ENCODE results near the gene SFT2D3. TPM values are rescaled to one million over a fixed set of nuclear protein-coding genes. Genes with fewer than 3 reads are reported as not detected.

Gene SFT2D3
- total and polyA plus RNA-seq, 9 donors, result 5.1 to 9.8 (median 6.9) TPM

GRCh38 chr2:127709336-127709735 is 8.0 kb downstream of the SFT2D3 start:
- Histone ChIP-seq H3K9me3 (no peaks in the 10 kb centered on the region), H3K4me3 (no peak overlapping the region), H3K27me3 (no peaks in the 10 kb centered on the region), H3K27ac (no peak overlapping the region), H3K4me1 (ENCODE audit: insufficient read depth) (no peaks in the 10 kb centered on the region), H3K36me3 (no peaks in the 10 kb centered on the region)
- no peak for DNase-seq
- intact Hi-C loops (cut with DNase I), result no loop called here
- TF ChIP-seq POLR2A (IDR thresholded peaks at IDR 0.05) (no peak), CTCF (IDR thresholded peaks at IDR 0.05) (no peak), EP300 (IDR thresholded peaks at IDR 0.05) (no peak)
- WGBS, 3 donors, result 87 to 91% (median 90%) methylated on average over 13 of the region's 13 CpGs

- DNase-seq, result no peak
- no peaks in the 10 kb centered on the region for H3K4me1 ChIP-seq (ENCODE audit: insufficient read depth)
- H3K36me3 ChIP-seq, result no peaks in the 10 kb centered on the region
- TF ChIP-seq CTCF (IDR thresholded peaks at IDR 0.05), result no peak
- no peak for TF ChIP-seq POLR2A (IDR thresholded peaks at IDR 0.05)
- TF ChIP-seq EP300 (IDR thresholded peaks at IDR 0.05), result no peak
- no peak overlapping the region for H3K4me3 ChIP-seq
- no peaks in the 10 kb centered on the region for H3K9me3 ChIP-seq
- no peaks in the 10 kb centered on the region for H3K27me3 ChIP-seq
- WGBS, 3 donors, result 83 to 88% (median 86%) methylated on average over 2 of the region's 2 CpGs
- intact Hi-C loops (cut with DNase I), result no loop called here
- H3K27ac ChIP-seq, result no peak overlapping the region
Measured at GRCh38 chr2:127712999-127713398, 11.7 kb downstream of the SFT2D3 start.

- Histone ChIP-seq H3K9me3 (no peaks in the 10 kb centered on the region), H3K4me3 (no peak overlapping the region), H3K27ac (no peak overlapping the region), H3K27me3 (no peaks in the 10 kb centered on the region), H3K36me3 (no peaks in the 10 kb centered on the region), H3K4me1 (ENCODE audit: insufficient read depth) (no peaks in the 10 kb centered on the region)
- no peak for DNase-seq
- TF ChIP-seq CTCF (IDR thresholded peaks at IDR 0.05) (no peak), EP300 (IDR thresholded peaks at IDR 0.05) (no peak), POLR2A (IDR thresholded peaks at IDR 0.05) (no peak)
- intact Hi-C loops (cut with DNase I), result no loop called here
- WGBS, 3 donors, result 96% methylated on average over 25 of the region's 25 CpGs
Measured at GRCh38 chr2:127713562-127713961, 12.3 kb downstream of the SFT2D3 start.

GRCh38 chr2:127715778-127716449 is 14.6 kb downstream of the SFT2D3 start:
- 95 to 96% (median 95%) methylated on average over 14 of the region's 14 CpGs for WGBS, 3 donors
- Histone ChIP-seq H3K4me3 (no peak overlapping the region), H3K27ac (no peak overlapping the region), H3K9me3 (no peaks in the 10 kb centered on the region), H3K4me1 (ENCODE audit: insufficient read depth) (no peaks in the 10 kb centered on the region), H3K36me3 (no peaks in the 10 kb centered on the region), H3K27me3 (no peaks in the 10 kb centered on the region)
- TF ChIP-seq POLR2A (IDR thresholded peaks at IDR 0.05) (no peak), CTCF (IDR thresholded peaks at IDR 0.05) (no peak), EP300 (IDR thresholded peaks at IDR 0.05) (no peak)
- no peak for DNase-seq
- intact Hi-C loops (cut with DNase I), result no loop called here

Data from ovary (tissue), 9 donors.